ENCODE data around the gene USP6NL. TPM values are rescaled to one million over a fixed set of nuclear protein-coding genes. Genes with fewer than 3 reads are reported as not detected.

Gene USP6NL
- total RNA-seq, 2 donors from 2014 or later: 18.3 to 20.1 TPM

GRCh38 chr10:11472158-11472753, 139.2 kb downstream of the USP6NL start:
- DNase-seq (peak in 1 of 2 donors; percentile 54), ATAC-seq (peak; percentile 85)
- intact Hi-C loops (cut with DNase I, micrococcal nuclease): no loop called here

- intact Hi-C loops (cut with DNase I, micrococcal nuclease): no loop called here
- ATAC-seq (no peak), DNase-seq (no peak)
Measured at GRCh38 chr10:11469575-11470391, 141.7 kb downstream of the USP6NL start.

GRCh38 chr10:11468126-11468742, 143.2 kb downstream of the USP6NL start:
- DNase-seq: no peak
- intact Hi-C loops (cut with DNase I, micrococcal nuclease): no loop called here
- ATAC-seq: no peak

- DNase-seq (no peak), ATAC-seq (no peak)
- intact Hi-C loops (cut with DNase I, micrococcal nuclease): no loop called here
Measured at GRCh38 chr10:11465406-11465805, 146.0 kb downstream of the USP6NL start.

- intact Hi-C loops (cut with DNase I, micrococcal nuclease): no loop called here
- DNase-seq (no peak), ATAC-seq (no peak)
Measured at GRCh38 chr10:11463111-11463510, 148.3 kb downstream of the USP6NL start.

GRCh38 chr10:11462071-11462470, 149.4 kb downstream of the USP6NL start:
- intact Hi-C loops (cut with DNase I, micrococcal nuclease): no loop called here
- no peak for DNase-seq
- ATAC-seq: no peak

GRCh38 chr10:11457336-11457735, 154.1 kb downstream of the USP6NL start:
- intact Hi-C loops (cut with DNase I, micrococcal nuclease): no loop called here
- DNase-seq (no peak), ATAC-seq (no peak)

- ATAC-seq: no peak
- DNase-seq: no peak
Measured at GRCh38 chr10:11454958-11455566, 156.4 kb downstream of the USP6NL start.

GRCh38 chr10:11454160-11454559, 157.3 kb downstream of the USP6NL start:
- intact Hi-C loops (cut with DNase I, micrococcal nuclease): no loop called here
- ATAC-seq: peak; percentile 27
- no peak for DNase-seq

More at GRCh38 chr10:11454958-11455566, 156.4 kb downstream of the USP6NL start:
- intact Hi-C loops (cut with DNase I, micrococcal nuclease): no loop called here

- ATAC-seq (peak; percentile 23), DNase-seq (no peak)
- intact Hi-C loops (cut with DNase I, micrococcal nuclease): no loop called here
Measured at GRCh38 chr10:11451640-11452260, 159.7 kb downstream of the USP6NL start.

- DNase-seq (no peak), ATAC-seq (no peak)
- intact Hi-C loops (cut with DNase I, micrococcal nuclease): no loop called here
Measured at GRCh38 chr10:11450427-11450826, 161.0 kb downstream of the USP6NL start.

- intact Hi-C loops (cut with DNase I, micrococcal nuclease): no loop called here
- DNase-seq: no peak
- no peak for ATAC-seq
Measured at GRCh38 chr10:11449761-11450160, 161.7 kb downstream of the USP6NL start.

- DNase-seq: no peak
- ATAC-seq: no peak
- intact Hi-C loops (cut with DNase I, micrococcal nuclease): no loop called here
Measured at GRCh38 chr10:11448545-11449244, 162.8 kb downstream of the USP6NL start.

- intact Hi-C loops (cut with DNase I, micrococcal nuclease): no loop called here
- ATAC-seq (no peak), DNase-seq (no peak)
Measured at GRCh38 chr10:11448190-11448544, 163.3 kb downstream of the USP6NL start.

- intact Hi-C loops (cut with DNase I, micrococcal nuclease): no loop called here
Measured at GRCh38 chr10:11447586-11447985, 163.9 kb downstream of the USP6NL start.

GRCh38 chr10:11446864-11447263, 164.6 kb downstream of the USP6NL start:
- DNase-seq (no peak), ATAC-seq (no peak)
- intact Hi-C loops (cut with DNase I, micrococcal nuclease): no loop called here

More at GRCh38 chr10:11447586-11447985, 163.9 kb downstream of the USP6NL start:
- no peak for ATAC-seq
- no peak for DNase-seq

- DNase-seq (no peak), ATAC-seq (no peak)
- intact Hi-C loops (cut with DNase I, micrococcal nuclease): no loop called here
Measured at GRCh38 chr10:11446133-11446532, 165.3 kb downstream of the USP6NL start.

GRCh38 chr10:11444531-11445228, 166.8 kb downstream of the USP6NL start:
- intact Hi-C loops (cut with DNase I, micrococcal nuclease): no loop called here
- ATAC-seq: no peak
- no peak for DNase-seq

Data from left colon (tissue), 2 donors.